GM21390 (cell line): ENCODE results near the gene CEP295NL.
"Not testable (repeated sequence)": the region's sequence is repeated elsewhere in the genome, so short reads cannot be mapped to it uniquely, and the experiment has no call there.

Source experiments
- ATAC-seq: cut with Tn5 transposase; IDR thresholded peaks from one replicate; pipeline ENCODE4 v1.9.1; 2021; ENCODE audit not compliant: unreplicated experiment

Gene CEP295NL

GRCh38 chr17:78903101-78903779 is at the start of gene CEP295NL:
CEP295NL (minus strand) TSS chr17:78903201; CDS start chr17:78901828, 1,373 bp downstream.
- no peak for ATAC-seq

DNA sequence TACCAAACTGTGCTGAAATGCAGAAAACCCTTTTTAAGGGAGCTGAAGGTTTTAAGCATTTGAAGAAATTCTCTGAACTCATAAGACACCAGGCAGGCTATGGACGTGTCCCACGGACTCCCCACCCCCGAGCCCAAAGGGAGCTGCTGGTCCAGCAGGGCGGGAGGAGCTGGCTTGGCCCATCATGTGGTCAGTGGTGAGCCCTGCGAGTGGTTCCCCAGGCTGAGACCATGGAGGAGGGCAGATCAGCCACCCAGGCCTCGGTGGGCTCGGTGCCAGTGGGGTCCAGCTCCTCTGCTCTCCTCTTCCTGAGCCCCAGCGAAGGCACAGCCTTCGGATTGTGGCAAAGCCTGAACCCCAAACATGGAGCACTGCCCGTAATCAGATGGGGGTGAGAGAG is 49.7 kb upstream of the CEP295NL start:
- ATAC-seq = no peak

GRCh38 chr17:78951967-78952551 is 49.1 kb upstream of the CEP295NL start:
- no peak for ATAC-seq

GRCh38 chr17:78950870-78951269 is 47.9 kb upstream of the CEP295NL start:
- ATAC-seq = no peak

DNA sequence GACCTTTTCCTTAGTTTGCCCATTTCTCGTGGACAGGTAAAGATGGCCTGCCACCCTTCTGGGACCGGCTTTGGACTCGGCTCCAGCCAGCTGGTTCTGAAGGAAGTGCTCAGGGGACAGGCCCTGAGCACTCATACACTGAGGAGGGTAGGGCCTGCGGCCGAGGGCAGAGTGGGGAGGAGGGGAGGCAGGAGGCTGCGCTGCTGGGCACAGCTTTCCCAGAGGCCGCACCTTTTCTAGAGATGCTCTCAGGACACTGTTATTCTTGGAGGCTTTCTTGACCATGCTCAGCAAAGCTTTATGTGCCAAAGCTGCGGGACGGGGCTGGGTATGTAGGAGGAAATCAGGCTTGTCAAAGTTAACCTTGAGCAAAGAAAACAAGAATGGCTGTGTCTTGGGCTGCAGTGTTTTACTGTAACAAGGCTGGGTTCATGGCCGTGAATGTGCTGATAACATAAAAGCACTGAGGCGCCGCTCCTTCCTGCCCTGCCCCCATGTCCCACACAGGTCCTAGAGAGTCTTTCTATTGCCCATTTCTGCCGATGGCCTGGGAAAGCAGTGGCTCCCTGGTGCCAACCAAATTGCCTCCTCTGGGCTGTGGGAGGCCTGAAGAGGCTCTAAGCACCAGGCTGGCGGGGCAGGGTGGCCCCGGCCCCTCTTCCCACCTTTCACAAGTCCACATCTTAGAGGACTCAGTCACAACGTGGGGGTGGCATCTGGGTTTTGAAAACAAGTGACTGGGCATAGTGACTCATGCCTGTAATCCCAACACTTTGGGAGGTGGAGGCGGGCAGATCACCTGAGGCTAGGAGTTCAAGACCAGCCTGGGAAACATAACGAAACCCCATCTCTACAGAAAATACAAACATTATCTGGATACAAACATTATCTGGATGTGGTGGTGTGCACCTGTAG is 44.5 kb upstream of the CEP295NL start:
- ATAC-seq = no peak

GRCh38 chr17:78946631-78947030 is 43.6 kb upstream of the CEP295NL start:
- no peak for ATAC-seq

DNA sequence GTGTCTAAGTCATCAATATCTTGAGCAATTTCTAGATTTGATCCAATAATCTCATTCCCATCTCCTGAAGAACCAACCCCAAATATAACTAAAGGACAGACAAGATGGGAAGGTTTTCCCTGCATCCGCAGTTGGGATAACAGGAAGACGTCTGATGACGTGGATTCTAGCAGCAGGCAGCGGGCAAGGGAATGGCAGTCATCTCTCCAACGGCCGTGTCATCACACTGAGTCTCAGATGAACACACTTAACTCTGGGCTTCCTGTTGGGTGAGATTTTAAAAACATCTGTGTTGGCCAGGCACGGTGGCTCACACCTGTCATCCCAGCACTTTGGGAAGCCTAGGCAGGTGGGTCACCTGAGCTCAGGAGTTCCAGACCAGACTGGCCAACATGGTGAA is 43.1 kb upstream of the CEP295NL start:
- no peak for ATAC-seq

- not testable (repeated sequence) for ATAC-seq
These were observed 42.5 kb upstream of the CEP295NL start for GRCh38 chr17:78945455-78945854.

GRCh38 chr17:78944956-78945355 is 42.0 kb upstream of the CEP295NL start:
- no peak for ATAC-seq

- no peak for ATAC-seq
These were observed 41.0 kb upstream of the CEP295NL start for GRCh38 chr17:78944026-78944425.

GRCh38 chr17:78940708-78941107 is 37.7 kb upstream of the CEP295NL start:
- ATAC-seq = no peak

- ATAC-seq = no peak
These were observed 37.3 kb upstream of the CEP295NL start for GRCh38 chr17:78940258-78940657.

DNA sequence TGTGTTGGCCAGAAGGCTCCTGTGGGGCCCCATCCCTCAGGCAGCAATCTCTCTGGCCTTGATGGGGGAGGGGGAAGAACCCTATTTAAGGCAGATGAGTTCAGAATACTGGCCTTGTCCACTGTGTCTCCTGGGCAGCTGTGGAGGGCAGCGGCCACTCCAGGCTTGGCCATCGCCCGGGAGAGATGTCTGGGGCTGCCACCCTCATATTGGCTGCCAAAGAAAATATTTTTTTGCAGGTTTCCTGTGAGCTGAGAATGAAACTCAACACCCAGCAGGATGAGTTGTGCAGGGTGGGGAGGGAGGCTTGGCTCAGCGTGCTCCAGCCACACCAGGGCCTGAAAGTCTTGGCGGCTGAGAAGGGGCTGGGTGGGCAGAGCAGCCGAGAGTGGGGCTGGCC is 36.6 kb upstream of the CEP295NL start:
- ATAC-seq = no peak

- ATAC-seq = no peak
These were observed 34.6 kb upstream of the CEP295NL start for GRCh38 chr17:78937561-78937960.

DNA sequence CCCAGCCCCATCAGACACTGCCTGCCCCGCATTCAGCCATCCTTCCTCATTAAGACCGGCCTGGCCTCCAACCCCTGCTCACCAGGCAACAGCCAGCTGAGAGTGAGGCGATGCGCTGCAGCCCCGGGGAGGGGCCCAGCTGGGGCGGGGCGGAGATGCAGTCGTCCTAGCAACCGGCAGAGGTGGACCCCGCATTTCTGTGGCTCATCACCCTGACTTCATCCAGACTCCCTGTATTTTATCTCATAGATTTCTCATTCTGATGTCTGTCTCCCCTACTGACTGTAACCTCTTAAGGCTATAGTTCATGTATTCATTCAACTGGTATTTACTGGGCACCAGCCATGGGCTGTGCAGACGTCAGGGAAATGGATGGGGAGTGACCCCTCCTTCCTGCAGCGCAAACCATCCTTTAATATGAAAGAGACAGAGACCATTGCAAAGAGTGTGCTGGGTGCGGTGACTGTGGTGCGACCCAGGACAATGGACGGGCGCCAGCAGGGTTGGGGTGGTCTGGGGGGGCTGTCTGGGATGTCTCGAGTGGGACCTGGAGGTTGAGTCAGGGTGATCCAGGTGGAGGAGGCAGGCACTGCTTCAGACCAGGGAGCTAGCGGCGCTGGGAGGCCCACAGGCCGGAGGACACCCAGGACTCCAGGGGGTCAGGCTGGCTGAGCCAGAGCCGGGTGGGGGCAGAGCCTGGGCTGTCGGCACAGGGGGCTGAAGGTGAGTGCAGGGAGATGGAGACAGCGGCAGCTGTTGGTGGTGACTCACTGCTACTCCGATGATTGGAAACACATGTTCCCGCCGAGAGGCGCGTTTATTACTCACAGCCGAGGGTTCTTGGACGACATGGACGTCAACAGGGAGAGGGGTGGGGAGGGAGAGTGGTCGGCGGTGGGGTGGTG is 32.7 kb upstream of the CEP295NL start:
- ATAC-seq = no peak

GRCh38 chr17:78934681-78935418 is 31.8 kb upstream of the CEP295NL start:
- ATAC-seq = no peak

- ATAC-seq = no peak
These were observed 31.1 kb upstream of the CEP295NL start for GRCh38 chr17:78933959-78934568.

DNA sequence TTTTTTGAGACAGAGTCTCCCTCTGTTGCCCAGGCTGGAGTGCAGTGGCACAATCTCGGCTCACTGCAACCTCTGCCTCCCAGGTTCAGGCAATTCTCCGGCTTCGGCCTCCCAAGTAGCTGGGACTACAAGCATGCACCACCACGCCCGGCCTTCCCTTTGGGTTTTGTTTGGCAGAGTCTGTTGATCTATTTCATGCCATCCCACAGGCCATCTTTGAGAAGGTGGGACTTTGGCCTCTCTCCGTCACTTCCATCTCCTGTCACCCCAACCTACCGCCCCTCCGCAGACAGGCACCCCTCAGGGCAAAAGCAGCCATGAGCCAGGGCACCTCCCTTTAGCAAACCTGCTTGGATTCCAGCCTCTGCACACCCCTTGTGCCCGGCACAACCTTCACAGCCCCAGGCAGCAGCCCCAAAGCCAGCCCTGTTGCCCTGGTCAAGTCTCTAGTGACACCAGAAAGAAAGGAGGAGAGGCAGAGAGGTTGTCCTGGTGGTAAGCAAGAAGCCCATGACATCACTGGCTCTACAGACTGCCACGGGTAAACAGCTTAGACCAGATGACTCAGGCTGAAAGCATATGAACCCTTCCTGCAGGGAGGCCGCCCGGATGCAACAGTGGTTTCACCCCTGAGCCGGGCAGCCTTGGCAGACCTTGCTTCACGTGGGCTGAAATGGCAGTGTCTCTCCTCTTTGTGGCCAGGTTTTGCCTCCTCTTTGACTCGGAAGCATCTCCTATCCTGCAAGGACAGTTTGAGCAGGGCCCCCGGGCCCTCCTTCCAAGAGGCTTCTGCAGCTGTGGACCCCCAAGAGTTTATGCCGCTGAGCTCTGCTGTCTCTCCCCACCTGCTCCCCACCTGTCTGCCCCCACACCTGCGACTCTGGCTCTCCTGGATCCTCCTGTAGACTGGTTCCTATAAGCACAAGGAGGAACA is 30.3 kb upstream of the CEP295NL start:
- ATAC-seq = no peak
